Panc1 (cell line): Measurements from ENCODE around the gene PDE3A. TPM values are rescaled to one million over a fixed set of nuclear protein-coding genes. Genes with fewer than 3 reads are reported as not detected.

ENCODE experiments used
- ATAC-seq: fragments of 200-7000 bp; cut with Tn5 transposase; 2 replicates; pipeline ENCODE4 v1.9.1; 2020; ENCODE audit warnings: mild to moderate bottlenecking, moderate library complexity
- BruUV-seq: library from RNA; stranded (reverse); fragments of 400-500 nt; replicated peaks from 2 replicates; lab custom pipeline; 2021; lab: Mats Ljungman, UMichigan
- CTCF ChIA-PET: fragments of 300-600 bp; sonication (Branson Sonifier 250); formaldehyde crosslinking; loops from one replicate; lab custom pipeline; 2022; ENCODE audit warnings: antibody characterized with exemption; lab: Charles Lee
- POLR2A ChIA-PET: fragments of 300-600 bp; sonication (Branson Sonifier 250); formaldehyde crosslinking; loops from one replicate; lab custom pipeline; 2022; ENCODE audit warnings: antibody characterized with exemption; lab: Charles Lee
- DNase-seq: peaks from one replicate; pipeline ENCODE4 v3.0.0-alpha.2; 2010; ENCODE audit warnings: low read depth, low spot score
- H3K27ac ChIP-seq: 2 replicates; pipeline ENCODE4 v1.5.1; 2011; ENCODE audit warnings: mild to moderate bottlenecking, low read length, inconsistent platforms
- H3K27me3 ChIP-seq: fragments of 200-500 bp; sonication (Bioruptor generic); 2 replicates; pipeline ENCODE4 v1.6.0; 2014; ENCODE audit warnings: low read length, inconsistent platforms; ENCODE audit not compliant: control insufficient read depth, insufficient read depth
- H3K36me3 ChIP-seq: fragments of 200-500 bp; sonication (Bioruptor generic); 2 replicates; pipeline ENCODE4 v1.5.1; 2014; ENCODE audit warnings: inconsistent platforms, mild to moderate bottlenecking, low read length, moderate library complexity; ENCODE audit not compliant: control insufficient read depth, insufficient read depth
- H3K4me1 ChIP-seq: 2 replicates; pipeline ENCODE4 v1.5.1; 2011; ENCODE audit warnings: inconsistent platforms, mild to moderate bottlenecking, low read length, moderate library complexity; ENCODE audit not compliant: control insufficient read depth, insufficient read depth
- H3K4me3 ChIP-seq, 2 experiments: 2 replicates each; pipeline ENCODE4 v1.5.1; 2011 to 2012; ENCODE audit warnings: low read depth in 2 of 2, low read length in 2 of 2, mild to moderate bottlenecking in 2 of 2, inconsistent platforms in 1 of 2, moderate library complexity in 1 of 2
- H3K9me3 ChIP-seq: fragments of 200-500 bp; sonication (Bioruptor generic); 2 replicates; pipeline ENCODE4 v1.5.1; 2014; ENCODE audit warnings: low read depth, mild to moderate bottlenecking, inconsistent platforms, low read length, moderate library complexity; ENCODE audit not compliant: control insufficient read depth, insufficient read depth
- CTCF ChIP-seq: fragments of 450-650 bp; IDR thresholded peaks from 2 replicates; pipeline ENCODE4 v1.5.1; 2017; ENCODE audit warnings: mild to moderate bottlenecking
- POLR2AphosphoS5 ChIP-seq: IDR thresholded peaks from 2 replicates; pipeline ENCODE4 v1.6.1; 2012; ENCODE audit warnings: mild to moderate bottlenecking, low read depth, low read length, moderate library complexity
- SIN3A ChIP-seq: IDR thresholded peaks from 2 replicates; pipeline ENCODE4 v1.6.1; 2012; ENCODE audit warnings: low read depth, mild to moderate bottlenecking, low read length, moderate library complexity, borderline replicate concordance; ENCODE audit not compliant: insufficient read depth
- TCF7L2 ChIP-seq: IDR thresholded peaks from 2 replicates; pipeline ENCODE4 v1.6.1; 2011; ENCODE audit warnings: mild to moderate bottlenecking, low read depth, low read length, inconsistent platforms
- in situ Hi-C: cut with HindIII; loops from 2 replicates; pipeline ENCODE4 v1.10.0; 2016; ENCODE audit warnings: low sequenced_read_pairs, low pct_unique_long_range_greater_than_20kb
- intact Hi-C: fragments of 100-400 bp; cut with micrococcal nuclease; formaldehyde crosslinking; loops from one replicate; pipeline ENCODE4 v1.10.0; 2022; ENCODE audit not compliant: unreplicated experiment
- total RNA-seq: library from RNA; stranded (reverse); gene quantifications from one replicate; pipeline ENCODE4 v1.2.1, GENCODE V29; 2021; ENCODE audit not compliant: unreplicated experiment
- TF ChIP-seq, protein P1 (sequence below), 2 experiments: IDR thresholded peaks; 2 replicates each; pipeline ENCODE4 v1.6.1; 2011 to 2012; ENCODE audit warnings: low read depth in 2 of 2, control low read depth in 1 of 2, low read length in 1 of 2, mild to moderate bottlenecking in 1 of 2, moderate library complexity in 1 of 2; ENCODE audit not compliant: insufficient read depth in 1 of 2

The PDE3A gene
- total RNA-seq, 1 experiment from 2014 or later, result 0.03 TPM

GRCh38 chr12:20455001-20455706 is 86.8 kb downstream of the PDE3A start:
- BruUV-seq, result no TSS peak
- ATAC-seq (no peak), DNase-seq (no peak)
- intact Hi-C loops, result no loop called here
- POLR2A ChIA-PET, result no interaction called here
- TF ChIP-seq CTCF (no peak), TCF7L2 (no peak), SIN3A (no peak), POLR2AphosphoS5 (no peak)
- TF ChIP-seq, protein P1, sequence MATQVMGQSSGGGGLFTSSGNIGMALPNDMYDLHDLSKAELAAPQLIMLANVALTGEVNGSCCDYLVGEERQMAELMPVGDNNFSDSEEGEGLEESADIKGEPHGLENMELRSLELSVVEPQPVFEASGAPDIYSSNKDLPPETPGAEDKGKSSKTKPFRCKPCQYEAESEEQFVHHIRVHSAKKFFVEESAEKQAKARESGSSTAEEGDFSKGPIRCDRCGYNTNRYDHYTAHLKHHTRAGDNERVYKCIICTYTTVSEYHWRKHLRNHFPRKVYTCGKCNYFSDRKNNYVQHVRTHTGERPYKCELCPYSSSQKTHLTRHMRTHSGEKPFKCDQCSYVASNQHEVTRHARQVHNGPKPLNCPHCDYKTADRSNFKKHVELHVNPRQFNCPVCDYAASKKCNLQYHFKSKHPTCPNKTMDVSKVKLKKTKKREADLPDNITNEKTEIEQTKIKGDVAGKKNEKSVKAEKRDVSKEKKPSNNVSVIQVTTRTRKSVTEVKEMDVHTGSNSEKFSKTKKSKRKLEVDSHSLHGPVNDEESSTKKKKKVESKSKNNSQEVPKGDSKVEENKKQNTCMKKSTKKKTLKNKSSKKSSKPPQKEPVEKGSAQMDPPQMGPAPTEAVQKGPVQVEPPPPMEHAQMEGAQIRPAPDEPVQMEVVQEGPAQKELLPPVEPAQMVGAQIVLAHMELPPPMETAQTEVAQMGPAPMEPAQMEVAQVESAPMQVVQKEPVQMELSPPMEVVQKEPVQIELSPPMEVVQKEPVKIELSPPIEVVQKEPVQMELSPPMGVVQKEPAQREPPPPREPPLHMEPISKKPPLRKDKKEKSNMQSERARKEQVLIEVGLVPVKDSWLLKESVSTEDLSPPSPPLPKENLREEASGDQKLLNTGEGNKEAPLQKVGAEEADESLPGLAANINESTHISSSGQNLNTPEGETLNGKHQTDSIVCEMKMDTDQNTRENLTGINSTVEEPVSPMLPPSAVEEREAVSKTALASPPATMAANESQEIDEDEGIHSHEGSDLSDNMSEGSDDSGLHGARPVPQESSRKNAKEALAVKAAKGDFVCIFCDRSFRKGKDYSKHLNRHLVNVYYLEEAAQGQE (IDR thresholded peaks at IDR 0.05; ENCODE audit: insufficient read depth in 1 of 2, low read depth in 2 of 2, low read length in 1 of 2), result no peak
- H3K9me3 ChIP-seq, result no peaks in the 10 kb centered on the region
- no peak overlapping the region for H3K4me3 ChIP-seq
- no peaks in the 10 kb centered on the region for H3K36me3 ChIP-seq
- no peaks in the 10 kb centered on the region for H3K27me3 ChIP-seq
- CTCF ChIA-PET, result interaction anchor here (0.8 kb wide), 1 partner anchor 291 kb away, joined by 3 read pairs; no protein-coding TSS in a partner anchor
- H3K4me1 ChIP-seq, result no peaks in the 10 kb centered on the region
- H3K27ac ChIP-seq, result no peak overlapping the region
- in situ Hi-C loops, result no loop called here

GRCh38 chr12:20457582-20457981 is 89.2 kb downstream of the PDE3A start:
- ChIA-PET CTCF (no interaction called here), POLR2A (no interaction called here)
- H3K27ac ChIP-seq, result no peak overlapping the region
- intact Hi-C loops (no loop called here), in situ Hi-C loops (no loop called here)
- H3K9me3 ChIP-seq, result no peaks in the 10 kb centered on the region
- BruUV-seq, result no TSS peak
- H3K27me3 ChIP-seq, result no peaks in the 10 kb centered on the region
- no peak for DNase-seq
- TF ChIP-seq TCF7L2 (no peak), SIN3A (no peak), CTCF (no peak)
- TF ChIP-seq, protein P1 (IDR thresholded peaks at IDR 0.05; ENCODE audit: insufficient read depth in 1 of 2, low read depth in 2 of 2, low read length in 1 of 2), result no peak
- ATAC-seq, result no peak
- H3K4me1 ChIP-seq, result no peaks in the 10 kb centered on the region
- H3K4me3 ChIP-seq, result no peak overlapping the region
- H3K36me3 ChIP-seq, result no peaks in the 10 kb centered on the region
